Lower lobe of right lung (tissue), 2 donors: ENCODE data around the gene MRPL43. TPM values are rescaled to one million over a fixed set of nuclear protein-coding genes. Genes with fewer than 3 reads are reported as not detected.

ENCODE experiments used
- ATAC-seq, 2 donors: fragments of 200-7000 bp; cut with Tn5 transposase; one replicate each; pipeline ENCODE4 v1.9.1; 2020 to 2022; ENCODE audit warnings: mild to moderate bottlenecking in 2 of 2, moderate library complexity in 2 of 2
- DNase-seq: peaks from one replicate; pipeline ENCODE4 v3.0.0-alpha.2; 2020
- H3K27ac ChIP-seq: fragments of 200-600 bp; one replicate; pipeline ENCODE4 v1.8.0; 2022
- H3K27me3 ChIP-seq: fragments of 200-600 bp; one replicate; pipeline ENCODE4 v1.8.0; 2022; ENCODE audit warnings: low read depth
- H3K36me3 ChIP-seq: fragments of 200-600 bp; one replicate; pipeline ENCODE4 v1.8.0; 2022; ENCODE audit warnings: mild to moderate bottlenecking
- H3K4me1 ChIP-seq: fragments of 200-600 bp; one replicate; pipeline ENCODE4 v1.8.0; 2022
- H3K4me3 ChIP-seq: fragments of 200-600 bp; one replicate; pipeline ENCODE4 v1.8.0; 2022; ENCODE audit warnings: mild to moderate bottlenecking
- H3K9me3 ChIP-seq: fragments of 200-600 bp; one replicate; pipeline ENCODE4 v1.8.0; 2022
- CTCF ChIP-seq: fragments of 200-600 bp; IDR thresholded peaks from one replicate; pipeline ENCODE4 v1.8.0; 2022; ENCODE audit warnings: antibody characterized with exemption, mild to moderate bottlenecking
- intact Hi-C: fragments of 100-400 bp; cut with DNase I; formaldehyde crosslinking; loops from one replicate; pipeline ENCODE4 v1.11.0; 2022
- total RNA-seq: library from RNA; stranded (reverse); fragmentation: NEBNext Ultra II Directional; extraction: Animal tissue kit (Norgen Biotek cat#: 25700); gene quantifications from one replicate; pipeline ENCODE4 v1.2.1, GENCODE V29; 2021
- donor health status: DM: no; HTN: yes; CAD: no; lungs with severe emphysema.

MRPL43 gene
- total RNA-seq, 1 donor from 2014 or later: 59.7 TPM

- ATAC-seq (peak; percentile 91 to 93), DNase-seq (peak; percentile 90)
- intact Hi-C loops: no loop called here
- Histone ChIP-seq H3K4me3 (no peak overlapping the region), H3K9me3 (no peaks in the 10 kb centered on the region), H3K27ac (peak overlapping the region; percentile 33), H3K27me3 (peaks cover 15% of the 10 kb centered on the region), H3K36me3 (no peaks in the 10 kb centered on the region), H3K4me1 (peaks cover 30% of the 10 kb centered on the region)
- peak; percentile 89 for TF ChIP-seq CTCF
Measured at GRCh38 chr10:101012525-101013364, 25.4 kb upstream of the MRPL43 start.

- ATAC-seq (no peak), DNase-seq (no peak)
Measured at GRCh38 chr10:101011517-101012423, 24.5 kb upstream of the MRPL43 start.

GRCh38 chr10:101010329-101010728 lies 23.0 kb upstream of the MRPL43 start:
- DNase-seq (no peak), ATAC-seq (no peak)
- Histone ChIP-seq H3K4me1 (peaks cover 33% of the 10 kb centered on the region), H3K27ac (no peak overlapping the region), H3K36me3 (peaks cover 22% of the 10 kb centered on the region), H3K27me3 (peaks cover under 1% of the 10 kb centered on the region), H3K4me3 (no peak overlapping the region), H3K9me3 (no peaks in the 10 kb centered on the region)
- intact Hi-C loops: no loop called here
- no peak for TF ChIP-seq CTCF

More at GRCh38 chr10:101011517-101012423, 24.5 kb upstream of the MRPL43 start:
- peak; percentile 21 for TF ChIP-seq CTCF
- Histone ChIP-seq H3K27ac (peak overlapping the region; percentile 33), H3K36me3 (peaks cover 8% of the 10 kb centered on the region), H3K9me3 (no peaks in the 10 kb centered on the region), H3K27me3 (peaks cover 9% of the 10 kb centered on the region), H3K4me3 (no peak overlapping the region), H3K4me1 (peaks cover 30% of the 10 kb centered on the region)
- intact Hi-C loops: no loop called here

- ATAC-seq (no peak), DNase-seq (no peak)
- Histone ChIP-seq H3K36me3 (peaks cover 34% of the 10 kb centered on the region), H3K9me3 (no peaks in the 10 kb centered on the region), H3K4me3 (no peak overlapping the region), H3K4me1 (peaks cover 41% of the 10 kb centered on the region), H3K27ac (peak overlapping the region; percentile 24), H3K27me3 (no peaks in the 10 kb centered on the region)
- no peak for TF ChIP-seq CTCF
- intact Hi-C loops: no loop called here
Measured at GRCh38 chr10:101008823-101009423, 21.6 kb upstream of the MRPL43 start.
